Amygdala (tissue), 56 donors: ENCODE results near the gene PGBD1.
"Not testable (repeated sequence)": the region's sequence is repeated elsewhere in the genome, so short reads cannot be mapped to it uniquely, and the experiment has no call there.

Source experiments
- DNase-seq, 56 donors: peaks; one replicate each; lab custom pipeline; 2025; lab: John Stamatoyannopoulos, UW

PGBD1 gene

DNA sequence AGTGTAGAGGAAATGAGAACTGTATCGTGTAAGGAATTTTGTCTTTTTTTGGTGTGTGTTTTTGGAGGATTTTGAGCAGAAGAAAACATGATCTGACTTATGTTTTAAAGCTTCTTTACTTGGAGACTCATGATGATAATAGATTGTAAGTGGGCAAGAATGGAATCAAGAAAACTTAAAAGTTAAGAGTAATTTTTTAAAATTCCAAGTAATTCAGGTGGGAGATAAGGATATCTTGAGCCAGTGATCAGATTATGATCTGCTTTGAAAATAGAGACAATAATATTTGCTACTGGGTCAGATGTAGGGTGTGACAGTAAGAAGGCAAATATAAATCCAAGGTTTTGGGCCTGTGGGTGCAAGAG, 13.7 kb upstream of the PGBD1 start:
- DNase-seq: no peak

DNA sequence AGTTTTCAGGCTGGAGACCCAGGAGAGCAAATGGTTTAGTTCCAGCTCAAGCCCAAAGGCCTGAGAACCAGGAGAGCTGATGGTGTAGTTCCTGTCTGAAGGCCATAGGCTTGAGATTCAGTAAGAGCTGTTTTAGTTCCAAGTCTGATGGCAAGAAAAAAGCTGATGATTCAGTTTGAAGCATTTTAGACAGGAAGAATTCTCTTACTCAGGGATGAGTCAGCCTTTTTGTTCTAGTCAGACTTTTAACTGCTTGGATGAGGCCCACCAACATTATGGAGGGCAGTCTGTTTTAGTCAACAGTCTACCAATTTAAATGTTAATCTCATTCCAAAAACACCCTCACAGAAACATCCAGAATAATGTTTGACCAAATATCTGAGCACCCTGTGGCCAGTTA, 11.9 kb upstream of the PGBD1 start:
- DNase-seq: no peak

DNA sequence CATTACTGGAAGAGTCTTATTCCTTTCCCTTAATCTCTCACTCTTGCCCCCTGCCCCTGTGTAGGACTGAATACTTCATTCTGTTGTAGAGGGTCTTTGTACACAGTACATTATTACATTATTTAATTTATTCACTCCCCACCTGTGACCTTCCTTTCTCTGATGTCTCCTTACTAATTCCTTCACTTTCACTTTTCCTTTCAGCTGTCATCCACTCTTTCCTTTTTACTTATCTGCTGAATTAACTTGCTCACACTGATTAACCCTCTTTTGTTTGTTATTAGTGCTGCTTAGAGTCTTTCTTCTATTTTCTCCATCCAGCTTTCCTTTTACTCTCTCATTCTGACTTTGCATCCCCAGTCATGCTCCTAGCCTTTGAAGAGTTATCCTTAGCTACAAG, 6.5 kb upstream of the PGBD1 start:
- DNase-seq: no peak

DNA sequence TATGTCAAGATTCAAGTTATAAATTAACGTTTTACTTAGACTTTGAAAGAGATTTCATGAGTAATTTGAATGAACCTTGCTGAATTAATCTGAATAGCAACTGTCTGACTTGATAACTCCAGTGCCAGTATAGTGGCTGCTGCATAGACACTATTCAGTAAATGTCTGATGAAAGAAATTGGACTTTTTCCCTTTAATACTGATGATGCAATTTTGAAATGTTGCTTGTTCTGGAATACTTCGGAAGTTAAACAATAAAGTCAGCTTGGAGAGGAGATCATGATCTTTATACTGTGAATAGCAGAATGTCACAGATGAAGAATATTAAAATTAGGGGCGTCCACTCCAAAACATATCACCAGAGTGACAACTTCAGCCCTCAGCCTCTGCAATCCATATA, 3.6 kb upstream of the PGBD1 start:
- DNase-seq: no peak

DNA sequence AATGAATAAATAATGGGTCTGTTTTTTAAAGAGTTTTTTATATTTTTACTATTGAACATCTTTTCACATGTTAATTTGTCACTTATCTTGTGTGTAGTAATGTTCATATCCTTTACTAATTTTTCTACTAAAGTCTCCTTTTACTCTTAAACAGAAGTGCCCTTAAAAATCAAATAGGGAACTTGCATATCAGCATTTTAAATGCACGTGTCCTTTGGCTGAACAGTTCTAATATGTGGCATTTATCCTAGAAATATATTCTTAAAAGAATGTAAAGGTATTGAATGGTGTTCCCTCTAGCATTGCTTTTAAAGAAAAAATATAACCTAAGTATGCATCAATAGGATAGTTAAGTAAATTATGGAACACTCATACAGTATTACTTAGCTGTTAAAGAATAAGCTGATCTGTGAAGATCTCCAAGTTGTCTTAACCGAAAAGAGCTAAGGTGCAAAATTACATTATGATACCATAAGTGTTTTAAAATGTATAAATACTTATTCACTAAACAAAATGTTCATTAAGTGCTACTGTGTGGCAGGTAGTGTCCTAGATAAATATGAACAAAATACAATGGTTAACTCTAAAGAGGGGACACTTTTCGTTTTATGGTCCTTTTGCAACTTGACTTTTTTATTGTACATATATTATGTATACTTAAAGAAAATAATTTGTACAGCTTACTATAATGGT, 631 bp upstream of the PGBD1 start:
- DNase-seq: no peak

DNA sequence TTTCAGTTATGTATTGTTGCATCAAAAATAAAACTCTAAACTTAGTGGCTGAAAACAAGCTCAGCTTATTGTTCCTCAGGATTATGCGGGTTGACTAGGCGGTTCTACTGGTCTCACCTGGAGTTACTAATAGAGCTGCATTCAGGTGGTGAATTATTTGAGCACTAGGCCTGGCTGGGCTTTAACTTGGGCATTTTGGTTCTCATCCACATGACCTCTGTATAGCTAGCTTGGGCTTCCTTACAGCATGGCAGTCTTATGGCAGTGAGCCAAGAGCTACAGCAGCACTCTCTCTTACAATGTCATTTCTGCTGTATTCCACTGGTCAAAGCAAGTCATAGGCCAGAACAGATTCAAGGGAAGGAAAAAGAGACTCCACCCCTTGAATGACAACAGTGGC, 1.6 kb downstream of the PGBD1 start:
- DNase-seq: no peak

DNA sequence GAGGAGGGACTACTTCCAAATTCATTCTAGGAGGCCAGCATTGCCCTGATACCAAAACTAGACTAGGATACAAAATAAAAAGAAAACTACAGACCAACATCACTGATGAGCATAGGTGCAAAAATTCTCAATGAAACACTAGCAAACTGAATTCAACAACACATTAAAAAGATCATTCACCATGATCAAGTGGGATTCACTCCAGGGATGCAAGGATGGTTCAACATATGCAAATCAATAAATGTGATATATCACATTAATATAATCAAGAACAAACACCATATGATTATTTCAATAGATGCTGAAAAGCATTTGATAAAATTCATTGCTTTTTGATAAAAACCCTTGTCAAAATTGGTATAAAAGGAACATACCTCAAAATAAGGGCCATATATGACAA, 10.2 kb downstream of the PGBD1 start:
- DNase-seq: no peak

DNA sequence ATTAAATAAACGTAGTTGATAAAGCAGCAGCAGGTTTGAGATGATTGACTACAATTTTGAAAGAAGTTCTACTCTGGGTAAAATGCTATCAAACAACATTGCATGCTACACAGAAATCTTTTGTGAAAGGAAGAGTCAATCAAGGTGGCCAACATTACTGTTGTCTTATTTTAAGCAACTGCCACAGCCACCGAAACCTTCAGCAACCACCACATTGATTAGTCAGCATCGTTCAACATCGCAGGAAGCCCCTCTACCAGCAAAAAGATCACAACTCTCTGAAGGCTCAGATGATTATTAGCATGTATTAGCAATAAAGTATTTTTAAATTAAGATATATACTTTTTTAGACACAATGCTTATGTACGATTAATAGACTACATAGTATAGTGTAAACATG, 14.0 kb downstream of the PGBD1 start:
- DNase-seq: no peak

DNA sequence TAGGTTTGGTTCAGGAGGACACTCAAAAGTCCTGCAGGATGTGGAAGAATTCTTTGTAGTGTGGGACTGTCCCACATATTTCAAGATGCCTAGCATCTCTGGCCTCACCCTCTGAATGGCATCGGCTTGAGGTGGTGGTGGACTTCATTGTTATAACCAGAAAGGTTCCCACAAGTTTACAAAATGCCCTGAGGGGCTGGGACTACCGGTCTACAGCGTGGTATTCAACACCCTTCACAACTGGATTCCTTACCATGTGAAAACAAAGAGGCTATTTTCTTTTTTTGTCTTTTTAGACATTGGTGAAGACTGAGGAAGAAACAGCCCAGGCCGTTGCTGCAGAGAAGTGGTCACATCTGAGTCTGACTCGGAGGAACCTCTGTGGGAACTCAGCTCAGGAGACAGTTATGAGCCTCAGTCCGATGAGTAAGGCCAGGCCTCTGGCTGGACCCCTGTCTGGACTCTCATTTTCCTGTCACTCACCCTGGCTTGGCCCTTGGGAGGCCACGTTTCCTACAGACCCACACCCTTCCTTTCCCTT, 15.2 kb downstream of the PGBD1 start:
- no peak for DNase-seq

DNA sequence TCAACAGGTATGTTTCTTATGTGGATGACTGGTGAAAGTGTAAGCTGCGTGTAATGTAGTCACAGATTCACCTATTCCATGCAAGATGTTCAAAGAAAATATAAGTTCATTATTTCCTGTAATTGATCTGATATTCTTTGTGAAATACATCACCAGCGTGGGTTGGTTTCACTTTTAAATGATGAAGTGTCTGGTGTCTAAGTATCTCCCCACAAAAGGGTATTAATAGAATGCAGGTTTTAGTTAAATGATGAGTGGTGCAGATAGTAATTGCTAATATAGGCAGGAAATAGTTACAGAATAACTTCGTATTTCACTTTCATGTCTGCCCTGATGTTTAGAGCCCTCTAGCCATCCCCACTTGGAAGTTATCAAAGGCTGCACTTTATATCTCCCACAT, 22.2 kb downstream of the PGBD1 start:
- DNase-seq: no peak

DNA sequence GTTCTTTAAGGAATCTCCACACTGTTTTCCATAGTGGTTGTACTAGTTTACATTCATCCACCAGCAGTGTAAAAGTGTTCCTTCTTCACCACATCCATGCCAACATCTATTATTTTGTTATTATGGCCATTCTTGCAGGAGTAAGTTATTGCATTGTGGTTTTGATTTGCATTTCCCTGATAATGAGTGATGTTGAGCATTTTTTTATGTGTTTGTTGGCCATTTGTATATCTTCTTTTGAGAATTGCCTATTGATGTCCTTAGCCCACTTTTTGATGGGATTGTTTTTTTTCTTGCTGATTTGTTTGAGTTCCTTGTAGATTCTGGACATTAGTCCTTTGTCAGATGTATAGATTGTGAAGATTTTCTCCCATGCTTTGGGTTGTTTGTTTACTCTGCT, 25.0 kb downstream of the PGBD1 start:
- DNase-seq: not testable (repeated sequence)

DNA sequence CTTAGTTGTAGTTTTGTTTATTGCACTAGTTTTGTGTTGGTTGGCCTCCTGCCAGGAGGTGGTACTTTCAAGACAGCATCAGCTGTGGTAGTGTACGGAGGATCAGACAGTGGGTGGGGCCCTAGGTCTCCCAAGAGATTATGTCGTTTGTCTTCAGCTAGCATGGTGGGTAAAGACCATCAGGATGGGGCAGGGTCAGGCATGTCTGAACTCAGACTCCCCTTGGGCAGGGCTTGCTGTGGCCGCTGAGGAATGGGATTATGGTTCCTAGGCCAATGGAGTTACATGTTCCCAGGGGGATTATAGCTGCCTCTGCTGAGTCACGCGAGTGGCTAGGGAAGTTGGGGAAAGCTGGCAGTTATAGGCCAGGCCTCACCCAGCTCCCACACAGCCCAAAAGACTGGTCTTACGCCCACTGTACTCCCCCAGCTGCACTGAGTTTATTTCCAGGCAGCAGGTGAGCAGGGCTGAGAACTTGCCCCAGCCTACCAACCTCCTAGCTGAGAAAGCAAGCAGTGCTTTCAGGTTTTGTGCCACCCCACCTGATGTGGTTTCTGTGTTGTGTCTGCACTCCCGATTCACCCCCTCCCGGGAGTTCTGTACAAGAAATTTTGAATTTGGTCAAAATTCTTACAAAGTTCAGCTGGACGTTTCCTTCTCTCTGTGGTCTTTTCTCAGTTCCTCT, 29.9 kb downstream of the PGBD1 start:
- DNase-seq: peak in 1 of 56 donors; percentile 1

DNA sequence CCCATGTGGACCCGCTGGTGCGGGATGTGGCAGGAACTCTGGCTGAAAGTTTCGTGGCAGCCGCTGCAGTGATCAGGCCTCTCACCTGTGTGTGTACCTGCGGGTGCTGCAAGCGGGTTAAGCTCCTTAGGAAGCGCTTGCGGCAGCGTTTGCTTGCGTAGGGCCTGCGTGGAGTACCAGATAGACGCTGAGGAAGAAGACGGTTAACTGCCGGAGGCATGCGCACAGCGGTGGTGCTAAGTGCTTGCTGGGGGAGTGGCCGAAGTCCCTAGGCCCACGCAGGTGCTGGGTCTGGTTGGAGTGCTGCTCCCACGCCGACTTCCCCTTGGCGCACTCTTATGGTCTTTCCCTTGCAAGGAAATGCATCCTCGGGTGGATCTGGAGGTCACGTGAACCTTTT, 31.6 kb downstream of the PGBD1 start:
- no peak for DNase-seq

DNA sequence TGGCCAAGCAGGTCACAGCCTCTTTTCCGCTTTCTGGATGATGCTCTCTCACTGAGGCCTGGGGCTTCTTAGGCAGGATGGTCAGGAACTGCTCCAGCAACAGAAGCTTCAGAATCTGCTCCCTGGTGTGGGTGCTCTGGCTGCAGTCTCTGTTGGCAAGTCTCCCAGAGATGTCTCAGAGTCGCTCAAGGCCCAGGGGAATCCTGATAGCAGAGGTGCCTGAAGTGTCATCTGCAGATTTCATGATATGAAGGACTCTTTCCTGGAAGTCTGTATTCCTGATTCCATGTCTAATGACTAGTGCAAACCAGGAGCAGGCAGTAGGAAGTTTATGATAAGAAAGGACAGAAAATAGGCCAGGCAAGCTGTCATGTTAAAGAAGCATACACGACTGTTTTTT, 34.3 kb downstream of the PGBD1 start:
- DNase-seq: no peak

DNA sequence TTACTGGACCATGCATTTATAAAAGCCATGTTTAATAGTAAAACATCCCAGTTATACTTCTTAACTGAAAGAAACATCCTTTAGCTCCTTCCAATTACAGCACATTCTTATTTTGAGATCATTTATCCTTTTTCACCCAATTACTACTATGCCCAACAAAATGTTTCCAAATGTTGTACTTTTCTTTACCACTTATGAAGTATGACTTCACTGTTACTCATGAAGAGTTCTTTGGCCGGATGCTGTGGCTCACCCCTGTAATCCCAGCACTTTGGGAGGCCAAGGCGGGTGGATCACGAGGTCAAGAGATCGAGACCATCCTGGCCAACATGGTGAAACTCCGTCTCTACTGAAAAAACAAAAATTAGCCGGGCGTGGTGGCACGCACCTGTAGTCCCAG, 36.5 kb downstream of the PGBD1 start:
- DNase-seq: not testable (repeated sequence)

DNA sequence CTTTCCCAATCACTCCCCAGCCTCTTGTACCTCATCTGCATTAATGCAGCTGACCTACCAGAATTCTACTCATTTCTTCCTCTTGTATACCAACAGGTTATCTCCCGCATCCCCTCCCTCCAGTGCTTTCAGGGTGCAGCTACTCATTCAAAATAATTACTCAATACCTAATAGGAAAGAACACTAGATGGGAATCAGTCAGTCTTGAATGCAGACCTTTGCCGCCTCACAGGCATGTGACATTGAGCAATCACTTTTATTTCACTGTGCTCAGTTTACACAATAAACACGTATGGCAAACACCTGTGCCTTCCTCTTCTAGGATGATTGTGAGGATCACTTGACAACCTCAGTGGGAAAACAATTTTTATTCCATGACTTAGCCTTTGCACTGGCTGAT, 41.3 kb downstream of the PGBD1 start:
- no peak for DNase-seq

DNA sequence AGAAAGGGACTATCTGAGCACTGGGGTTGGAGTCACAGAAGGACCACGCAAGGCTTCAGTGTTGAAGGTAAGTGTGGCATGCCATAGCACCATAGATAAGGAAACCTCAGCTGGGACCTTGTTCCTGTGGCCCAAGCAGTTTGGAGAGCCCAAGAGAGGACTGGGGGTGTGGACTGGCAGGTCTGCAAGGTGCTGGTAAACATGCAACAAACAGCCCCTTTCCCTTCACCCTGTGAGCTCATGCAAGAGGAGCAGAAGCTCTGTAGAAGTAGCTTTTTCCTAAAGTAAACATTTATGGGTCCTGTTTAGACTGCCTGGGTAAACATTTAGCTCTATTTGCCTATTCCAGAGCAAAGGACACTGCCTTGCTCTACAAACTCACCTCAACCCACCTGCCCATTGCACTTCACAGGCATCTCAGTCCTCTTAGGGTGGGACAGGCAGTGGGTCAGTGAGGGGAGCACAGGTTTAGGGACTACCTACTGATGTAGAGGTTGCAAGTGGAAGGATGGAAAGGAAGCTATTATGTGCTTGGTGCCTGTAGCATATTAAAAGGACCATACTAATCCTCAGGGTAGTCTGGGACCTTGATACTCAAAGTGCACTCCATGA, 42.5 kb downstream of the PGBD1 start:
- DNase-seq: no peak

DNA sequence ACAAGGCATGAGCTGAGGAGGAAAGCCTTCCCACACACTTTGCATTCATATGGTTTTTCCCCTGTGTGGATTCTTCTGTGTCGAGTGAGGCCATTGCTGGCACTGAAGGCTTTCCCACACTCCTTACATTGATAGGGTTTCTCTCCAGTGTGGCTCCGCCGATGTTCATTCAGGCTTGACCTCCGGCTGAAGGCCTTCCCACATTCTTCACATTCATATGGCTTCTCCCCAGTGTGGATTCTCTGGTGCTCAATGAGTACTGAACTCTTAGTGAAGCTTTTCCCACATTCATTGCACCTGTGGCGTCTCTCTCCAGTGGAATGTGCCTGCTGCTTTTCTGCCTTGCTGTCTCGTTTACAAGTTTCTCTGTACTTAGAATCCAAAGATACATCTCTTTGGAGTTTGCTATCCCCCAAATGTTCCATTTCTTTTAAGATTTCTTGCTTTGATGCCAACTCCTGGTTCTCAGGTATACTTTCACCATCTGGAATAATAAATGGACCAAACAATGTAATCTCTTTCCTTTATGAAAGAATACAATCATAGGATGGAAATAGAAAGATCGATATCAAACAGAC, 45.1 kb downstream of the PGBD1 start:
- no peak for DNase-seq

DNA sequence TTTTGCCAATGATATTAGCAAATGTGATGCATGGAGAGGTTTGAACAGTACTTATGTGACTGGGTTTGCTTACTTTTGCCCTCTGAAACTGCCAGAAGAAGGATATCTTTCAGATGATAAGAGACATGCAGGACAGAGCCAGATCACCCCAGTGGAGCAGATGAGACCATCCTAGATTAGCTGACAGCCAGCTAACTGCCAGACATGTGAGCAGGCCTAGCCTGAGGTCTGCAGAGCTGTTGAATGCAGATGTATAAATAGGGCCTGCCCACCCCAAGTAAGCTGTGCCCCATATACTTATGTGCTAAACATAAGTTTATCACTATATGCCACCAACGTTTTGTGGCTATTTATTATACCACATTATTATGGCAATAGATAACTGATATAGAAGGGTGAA, 48.7 kb downstream of the PGBD1 start:
- DNase-seq: no peak

DNA sequence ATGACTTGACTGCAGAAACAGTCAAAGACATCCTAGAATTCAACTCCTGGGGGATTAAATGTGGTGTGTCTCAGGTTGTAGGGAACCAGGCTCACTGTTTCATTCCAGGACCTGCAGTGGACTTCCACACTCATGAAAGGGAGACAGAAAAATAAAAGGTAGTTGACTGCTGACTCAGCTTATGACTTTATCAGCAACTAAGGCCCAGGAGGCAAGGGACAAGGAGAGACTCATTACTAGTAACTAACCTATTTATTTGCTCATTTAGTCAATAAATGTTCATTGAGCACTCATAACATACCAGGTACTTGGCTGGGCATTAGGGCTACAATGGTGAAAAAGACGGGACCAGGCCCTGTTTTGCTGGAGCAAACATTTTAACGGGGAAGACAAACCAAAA, 51.7 kb downstream of the PGBD1 start:
- no peak for DNase-seq

DNA sequence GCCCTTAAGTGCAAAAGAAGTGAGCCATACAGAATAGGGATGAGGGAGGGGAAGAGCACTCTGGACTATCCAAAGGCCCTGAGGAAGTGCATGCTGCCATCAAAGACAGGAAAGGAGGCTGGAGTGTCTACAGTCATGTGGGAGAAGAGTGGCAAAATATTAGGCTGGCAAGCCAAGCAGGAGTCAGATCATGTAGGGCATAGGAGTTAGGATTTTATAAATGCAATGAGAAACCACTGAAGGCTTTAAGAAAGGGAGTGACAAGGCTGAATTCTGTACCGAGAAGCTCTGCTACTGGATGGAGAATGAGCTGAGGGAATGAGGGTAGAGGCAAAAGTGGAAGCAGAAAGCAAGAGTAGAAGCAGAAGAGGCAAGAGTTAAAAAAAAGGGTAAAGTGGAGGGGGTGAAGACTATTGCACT, 52.2 kb downstream of the PGBD1 start:
- no peak for DNase-seq
